Uterus (tissue), 4 donors: Measurements from ENCODE around the gene SACS. TPM values are rescaled to one million over a fixed set of nuclear protein-coding genes. Genes with fewer than 3 reads are reported as not detected.

Source experiments
- DNase-seq, 2 donors: peaks; one replicate each; pipeline ENCODE4 v3.0.0-alpha.2; 2019 to 2020
- H3K27ac ChIP-seq, 2 donors: fragments of 200-600 bp; sonication (generic); 1 replicate in 1 of 2; 2 replicates in 1 of 2; pipeline ENCODE4 v1.5.1; 2016 to 2018
- H3K27me3 ChIP-seq, 2 donors: fragments of 200-600 bp; sonication (generic); one replicate each; pipeline ENCODE4 v1.5.1; 2018 to 2019; ENCODE audit warnings: control low read depth in 1 of 2
- H3K36me3 ChIP-seq, 2 donors: fragments of 200-600 bp; sonication (generic); one replicate each; pipeline ENCODE4 v1.5.1; 2019; ENCODE audit warnings: control low read depth in 1 of 2
- H3K4me1 ChIP-seq, 2 donors: fragments of 200-600 bp; sonication (generic); one replicate each; pipeline ENCODE4 v1.5.1; 2018 to 2019; ENCODE audit warnings: control low read depth in 1 of 2
- H3K4me3 ChIP-seq, 2 donors: fragments of 200-600 bp; sonication (generic); 1 replicate in 1 of 2; 2 replicates in 1 of 2; pipeline ENCODE4 v1.5.1; 2018 to 2019; ENCODE audit warnings: mild to moderate bottlenecking in 1 of 2
- H3K9me3 ChIP-seq, 2 donors: fragments of 200-600 bp; sonication (generic); one replicate each; pipeline ENCODE4 v1.5.1; 2019; ENCODE audit warnings: control low read depth in 1 of 2
- POLR2A ChIP-seq, 2 donors: fragments of 450-650 bp; IDR thresholded peaks; one replicate each; pipeline ENCODE4 v1.6.1; 2016; ENCODE audit warnings: antibody characterized with exemption in 2 of 2, mild to moderate bottlenecking in 1 of 2, moderate library complexity in 1 of 2
- intact Hi-C: fragments of 100-400 bp; cut with DNase I; formaldehyde crosslinking; loops from one replicate; pipeline ENCODE4 v1.15.1; 2023; ENCODE audit warnings: low total_unique reads
- total RNA-seq, 4 donors: library from RNA; depleted of rRNA in 3 of 4; stranded (reverse); fragments of >200 nt in 3 of 4; gene quantifications; one replicate each; pipeline versions ENCODE4 v1.1.0 to v1.2.4, GENCODE V29; 2014 to 2023
- TF ChIP-seq, protein P1 (sequence below), 4 experiments: fragments of 200-600 bp in 2 of 4; fragments of 450-650 bp in 2 of 4; sonication (generic) in 2 of 4; IDR thresholded peaks; one replicate each; pipeline ENCODE4 v1.5.1; 2016 to 2019; ENCODE audit warnings: antibody characterized with exemption in 4 of 4, mild to moderate bottlenecking in 2 of 4, moderate library complexity in 1 of 4
- donor health status: DM: yes; HTN: yes; CAD: no.

The SACS gene
- total RNA-seq, 4 donors from 2014 or later, result 9.0 to 70.5 (median 20.5) TPM

DNA sequence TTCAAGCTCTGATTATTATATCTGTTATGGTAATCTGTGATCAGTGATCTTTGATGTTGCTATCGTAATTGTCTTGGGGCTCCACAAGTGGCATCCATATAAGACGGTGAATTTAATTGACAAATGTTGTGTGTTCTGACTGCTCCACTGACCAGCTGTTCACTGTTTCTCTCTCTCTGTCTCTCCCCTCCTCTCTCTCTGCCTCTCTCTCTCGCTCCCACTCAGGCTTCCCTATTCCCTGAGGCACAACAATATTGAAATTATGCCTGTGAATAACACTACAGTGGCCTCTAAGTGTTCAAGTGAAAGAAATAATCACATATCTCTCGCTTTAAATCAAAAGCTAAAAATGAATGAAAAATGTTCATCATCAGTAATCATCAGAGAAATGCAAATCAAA lies 4.4 kb upstream of the SACS start:
- TF ChIP-seq, protein P1, sequence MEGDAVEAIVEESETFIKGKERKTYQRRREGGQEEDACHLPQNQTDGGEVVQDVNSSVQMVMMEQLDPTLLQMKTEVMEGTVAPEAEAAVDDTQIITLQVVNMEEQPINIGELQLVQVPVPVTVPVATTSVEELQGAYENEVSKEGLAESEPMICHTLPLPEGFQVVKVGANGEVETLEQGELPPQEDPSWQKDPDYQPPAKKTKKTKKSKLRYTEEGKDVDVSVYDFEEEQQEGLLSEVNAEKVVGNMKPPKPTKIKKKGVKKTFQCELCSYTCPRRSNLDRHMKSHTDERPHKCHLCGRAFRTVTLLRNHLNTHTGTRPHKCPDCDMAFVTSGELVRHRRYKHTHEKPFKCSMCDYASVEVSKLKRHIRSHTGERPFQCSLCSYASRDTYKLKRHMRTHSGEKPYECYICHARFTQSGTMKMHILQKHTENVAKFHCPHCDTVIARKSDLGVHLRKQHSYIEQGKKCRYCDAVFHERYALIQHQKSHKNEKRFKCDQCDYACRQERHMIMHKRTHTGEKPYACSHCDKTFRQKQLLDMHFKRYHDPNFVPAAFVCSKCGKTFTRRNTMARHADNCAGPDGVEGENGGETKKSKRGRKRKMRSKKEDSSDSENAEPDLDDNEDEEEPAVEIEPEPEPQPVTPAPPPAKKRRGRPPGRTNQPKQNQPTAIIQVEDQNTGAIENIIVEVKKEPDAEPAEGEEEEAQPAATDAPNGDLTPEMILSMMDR (IDR thresholded peaks at IDR 0.05), result no peak
- no peak for TF ChIP-seq POLR2A (IDR thresholded peaks at IDR 0.05)
- intact Hi-C loops, result no loop called here
- H3K27me3 ChIP-seq, result no peaks in the 10 kb centered on the region
- no peak overlapping the region for H3K27ac ChIP-seq
- no peaks in the 10 kb centered on the region for H3K36me3 ChIP-seq
- no peaks in the 10 kb centered on the region for H3K9me3 ChIP-seq
- no peak for DNase-seq
- H3K4me1 ChIP-seq, result no peaks in the 10 kb centered on the region
- no peak overlapping the region for H3K4me3 ChIP-seq

DNA sequence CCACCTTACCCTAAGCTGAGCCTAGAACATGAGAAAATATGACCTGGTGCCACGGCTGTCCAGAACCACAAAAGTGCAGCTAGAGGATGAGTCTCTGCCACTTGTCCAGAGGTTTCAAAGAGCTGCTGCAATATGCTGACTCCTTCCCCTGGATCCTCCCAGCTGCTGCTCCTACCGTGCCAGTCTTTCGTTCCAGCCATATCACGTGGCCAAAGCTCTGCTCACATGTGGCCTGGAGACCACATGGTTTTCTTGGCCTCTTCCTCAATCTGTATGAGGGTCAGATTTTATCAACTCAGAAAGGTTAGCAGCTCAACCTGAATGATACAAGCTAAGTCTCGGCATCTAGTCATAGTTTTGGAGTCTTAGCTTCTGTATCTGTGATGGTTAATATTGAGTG lies 3.2 kb upstream of the SACS start:
- no peak for DNase-seq
- no peaks in the 10 kb centered on the region for H3K36me3 ChIP-seq
- intact Hi-C loops, result no loop called here
- H3K27ac ChIP-seq, result no peak overlapping the region
- H3K27me3 ChIP-seq, result no peaks in the 10 kb centered on the region
- TF ChIP-seq, protein P1 (IDR thresholded peaks at IDR 0.05), result no peak
- TF ChIP-seq POLR2A (IDR thresholded peaks at IDR 0.05), result no peak
- H3K4me3 ChIP-seq, result no peak overlapping the region
- no peaks in the 10 kb centered on the region for H3K4me1 ChIP-seq
- H3K9me3 ChIP-seq, result no peaks in the 10 kb centered on the region

DNA sequence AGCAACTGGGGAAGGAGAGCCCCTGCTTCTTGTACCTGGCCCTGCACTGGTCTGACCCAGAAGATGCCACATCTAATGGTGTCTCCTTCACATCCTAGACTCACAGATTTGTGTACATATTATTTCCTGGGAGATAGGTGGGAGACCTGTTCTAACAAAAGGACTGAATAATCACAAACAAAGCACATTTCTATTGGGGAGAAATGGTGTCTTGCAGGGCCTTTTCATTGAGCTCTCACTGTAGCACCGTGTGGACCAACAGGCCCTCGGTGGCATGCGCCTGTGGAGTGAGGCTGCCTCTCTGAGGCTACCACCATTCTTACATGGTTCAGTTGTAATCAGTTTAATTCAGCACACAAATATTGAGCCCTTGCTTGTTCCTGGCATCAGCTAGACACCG lies 989 bp upstream of the SACS start:
- Histone ChIP-seq H3K9me3 (no peaks in the 10 kb centered on the region), H3K27me3 (no peaks in the 10 kb centered on the region), H3K4me1 (no peaks in the 10 kb centered on the region), H3K36me3 (no peaks in the 10 kb centered on the region), H3K27ac (no peak overlapping the region), H3K4me3 (no peak overlapping the region)
- intact Hi-C loops, result no loop called here
- TF ChIP-seq, protein P1 (IDR thresholded peaks at IDR 0.05), result no peak
- TF ChIP-seq POLR2A (IDR thresholded peaks at IDR 0.05), result no peak
- no peak for DNase-seq

DNA sequence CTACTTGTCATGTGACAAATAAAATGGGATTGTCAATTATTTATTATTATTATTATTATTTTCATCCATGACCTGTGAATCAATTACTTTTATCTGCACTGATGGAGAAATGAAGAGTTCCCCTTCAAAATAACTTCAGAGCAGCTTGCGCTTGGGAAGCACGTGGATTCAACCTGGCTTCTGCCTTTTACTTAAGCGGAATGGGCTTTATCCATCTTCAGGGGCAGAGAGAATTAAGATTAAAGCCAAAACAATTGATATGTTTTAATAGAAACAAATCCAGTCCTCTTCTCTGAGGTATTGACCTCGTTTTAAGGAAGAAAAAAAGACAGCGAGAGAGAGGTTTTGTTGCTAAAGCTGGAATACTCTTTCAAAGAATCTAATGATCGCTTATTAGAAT lies 876 bp downstream of the SACS start:
- peak overlapping the region in 1 of 2 donors; percentile 29 for H3K27ac ChIP-seq
- H3K4me1 ChIP-seq, result no peaks in the 10 kb centered on the region
- DNase-seq, result no peak
- TF ChIP-seq, protein P1 (IDR thresholded peaks at IDR 0.05), result no peak
- no peak for TF ChIP-seq POLR2A (IDR thresholded peaks at IDR 0.05)
- intact Hi-C loops, result no loop called here
- no peaks in the 10 kb centered on the region for H3K36me3 ChIP-seq
- H3K4me3 ChIP-seq, result peak overlapping the region in 1 of 2 donors; percentile 37
- H3K9me3 ChIP-seq, result no peaks in the 10 kb centered on the region
- no peaks in the 10 kb centered on the region for H3K27me3 ChIP-seq

DNA sequence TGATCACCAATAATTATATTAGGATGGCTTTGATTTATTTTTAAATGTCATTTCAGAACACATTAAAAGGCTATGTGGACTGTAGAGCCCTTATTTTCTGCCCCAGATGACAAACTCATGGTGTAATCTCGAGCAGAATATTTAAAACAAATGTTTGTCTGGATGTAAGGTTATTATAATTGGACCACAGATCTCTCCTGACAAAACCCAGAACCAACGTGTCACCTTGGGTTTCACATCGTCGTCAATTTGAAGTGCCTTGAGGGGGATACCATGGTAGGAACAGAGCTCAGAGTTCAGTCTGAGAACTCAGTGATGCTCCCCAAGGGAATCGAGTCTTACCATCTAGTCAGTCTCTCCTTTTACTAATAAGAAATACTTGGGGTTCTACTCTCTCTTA lies 2.8 kb downstream of the SACS start:
- intact Hi-C loops, result no loop called here
- H3K4me3 ChIP-seq, result no peak overlapping the region
- DNase-seq, result no peak
- no peaks in the 10 kb centered on the region for H3K27me3 ChIP-seq
- no peaks in the 10 kb centered on the region for H3K36me3 ChIP-seq
- no peaks in the 10 kb centered on the region for H3K9me3 ChIP-seq
- no peaks in the 10 kb centered on the region for H3K4me1 ChIP-seq
- TF ChIP-seq, protein P1 (IDR thresholded peaks at IDR 0.05), result no peak
- TF ChIP-seq POLR2A (IDR thresholded peaks at IDR 0.05), result no peak
- no peak overlapping the region for H3K27ac ChIP-seq
